Stimulated activated CD4-positive, alpha-beta T cell treated with anti-CD3 and anti-CD28 coated beads, TNF-alpha, amount 100 ng/mL, for 48 hours (primary cell): ENCODE data around the gene DNAJB14.

Source experiments
- DNase-seq, 3 donors: peaks; one replicate each; pipeline ENCODE4 v3.0.0-alpha.2; 2020; ENCODE audit warnings: low read depth in 3 of 3

The DNAJB14 gene

DNA sequence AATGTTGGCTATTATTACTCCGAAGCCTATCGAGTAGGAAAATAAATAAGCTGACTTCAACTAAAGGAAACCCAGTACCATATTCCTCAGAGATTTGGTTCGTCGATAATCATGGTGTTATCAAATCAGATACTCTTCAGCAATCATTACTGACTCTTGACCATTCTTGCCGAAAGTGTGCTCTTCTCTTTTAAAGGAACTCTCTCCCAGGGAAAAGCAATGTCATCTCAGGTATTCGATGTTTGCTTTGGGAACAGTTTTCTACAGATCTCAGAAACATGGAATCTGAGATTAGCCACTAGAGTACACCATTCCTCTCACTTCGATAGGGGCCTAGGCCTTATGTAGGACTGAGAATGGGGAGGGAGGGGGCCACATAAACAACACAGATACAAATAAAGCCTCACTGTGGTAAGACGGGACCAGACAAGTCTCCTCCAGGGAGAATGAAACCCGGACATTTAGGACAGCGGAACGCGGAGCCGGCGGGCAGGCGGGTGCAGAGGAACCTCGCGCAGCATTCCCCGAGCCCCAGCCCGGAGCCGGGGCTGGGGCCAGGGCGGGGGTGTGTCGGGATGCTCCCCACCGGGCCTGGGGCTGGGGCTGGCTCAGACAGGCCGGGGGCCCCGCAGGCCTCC, 581 bp downstream of the DNAJB14 start:
- DNase-seq, result peak in 1 of 3 donors; percentile 20

DNA sequence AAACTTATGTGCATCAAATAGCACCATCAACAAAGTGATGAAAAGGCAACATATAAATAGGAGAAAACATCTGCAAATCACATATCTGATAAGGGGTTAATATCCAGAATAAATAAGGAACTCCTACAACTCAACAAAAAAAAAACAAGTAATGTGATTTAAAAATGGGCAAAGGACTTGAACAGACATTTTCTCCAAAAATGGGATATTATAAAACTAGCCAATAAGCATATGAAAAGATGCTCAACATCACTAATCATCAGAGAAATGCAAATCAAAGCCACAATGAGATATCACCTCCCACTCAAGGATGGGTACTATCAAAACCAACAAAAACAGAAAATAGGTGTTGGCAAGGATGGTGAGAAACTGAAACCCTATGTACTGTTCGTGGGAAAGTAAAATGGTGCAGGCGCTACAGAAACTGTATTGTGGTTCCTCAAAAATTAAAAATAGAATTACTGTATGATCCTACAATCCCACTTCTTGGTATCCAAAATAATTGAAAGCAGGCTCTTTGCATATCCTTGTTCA, 2.4 kb downstream of the DNAJB14 start:
- no peak for DNase-seq

DNA sequence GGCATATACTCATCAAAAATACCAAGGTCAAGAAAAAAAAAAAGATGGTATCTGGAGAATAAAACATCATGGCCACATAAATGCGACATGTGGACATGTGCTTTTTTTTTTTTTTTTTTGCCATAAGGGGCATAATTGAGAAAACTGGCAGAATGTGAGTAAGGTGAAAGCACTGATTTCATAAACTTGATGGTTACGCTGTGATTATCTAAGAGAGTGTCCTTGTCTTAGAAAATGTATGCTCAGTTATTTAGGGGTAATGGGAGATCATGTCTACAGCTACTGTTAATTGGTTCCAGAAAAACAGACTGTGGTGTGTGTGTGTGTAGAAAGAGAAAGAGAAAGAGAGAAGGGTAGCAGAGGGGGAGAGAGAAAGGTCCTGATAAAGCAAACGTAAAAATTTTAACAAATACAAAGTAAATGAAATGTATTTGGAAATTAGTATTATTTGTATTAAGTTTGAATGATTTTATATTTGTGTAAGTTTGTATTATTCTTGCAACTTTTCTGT, 8.1 kb downstream of the DNAJB14 start:
- no peak for DNase-seq

DNA sequence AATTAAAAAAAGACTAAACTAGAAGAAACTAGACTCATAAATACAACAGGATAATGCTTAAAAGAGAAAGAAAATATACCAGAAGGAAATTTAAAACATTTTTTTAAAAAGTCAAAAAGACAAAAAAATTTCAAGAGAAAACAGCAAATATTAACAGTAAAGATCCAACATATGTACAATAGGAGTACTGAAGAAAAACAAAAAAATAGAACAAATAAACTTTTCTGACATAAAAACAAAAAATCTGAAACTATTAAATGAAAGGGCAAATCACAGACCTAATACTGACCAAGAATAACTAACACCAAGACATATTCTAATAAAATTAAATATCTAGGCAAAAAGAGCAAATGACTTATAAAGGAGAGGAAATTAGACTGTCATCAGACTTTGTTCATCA, 11.5 kb downstream of the DNAJB14 start:
- no peak for DNase-seq

DNA sequence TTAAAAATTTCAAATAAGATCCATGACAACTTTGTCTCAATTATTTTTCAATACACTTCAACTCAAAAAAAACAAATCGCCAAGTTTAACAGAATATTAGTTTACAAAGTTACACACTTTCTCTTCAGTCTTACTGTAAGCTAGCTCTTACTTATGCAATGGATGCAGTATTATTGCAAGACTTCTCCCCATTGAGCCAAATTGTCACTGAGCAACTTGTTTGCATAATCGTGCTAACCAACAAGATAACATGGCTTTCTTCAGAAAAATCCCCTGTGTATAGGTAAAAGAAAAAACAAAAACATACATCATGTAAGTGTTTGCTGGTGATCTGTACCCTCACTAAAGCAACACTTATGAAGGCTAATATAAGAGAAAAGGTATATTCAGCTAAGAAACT, 18.9 kb downstream of the DNAJB14 start:
- no peak for DNase-seq

DNA sequence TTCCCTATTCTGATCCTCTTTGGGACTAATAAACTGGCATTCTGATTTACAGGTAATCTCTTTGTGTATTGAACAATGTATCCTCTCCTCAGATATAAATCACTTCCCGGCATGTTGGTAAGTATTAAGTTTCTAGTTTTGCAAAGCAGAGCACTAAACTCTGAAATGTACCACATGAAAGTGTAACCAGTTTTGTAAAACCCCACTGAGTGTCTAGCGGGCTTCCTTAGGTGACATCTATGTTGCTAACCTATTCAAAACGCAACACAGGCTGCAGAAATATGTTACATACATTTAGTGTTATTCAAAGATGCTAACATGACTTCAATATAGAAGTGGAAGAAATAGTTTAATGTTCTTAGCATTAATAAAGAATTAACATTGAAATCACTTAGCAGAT, 25.2 kb downstream of the DNAJB14 start:
- no peak for DNase-seq

DNA sequence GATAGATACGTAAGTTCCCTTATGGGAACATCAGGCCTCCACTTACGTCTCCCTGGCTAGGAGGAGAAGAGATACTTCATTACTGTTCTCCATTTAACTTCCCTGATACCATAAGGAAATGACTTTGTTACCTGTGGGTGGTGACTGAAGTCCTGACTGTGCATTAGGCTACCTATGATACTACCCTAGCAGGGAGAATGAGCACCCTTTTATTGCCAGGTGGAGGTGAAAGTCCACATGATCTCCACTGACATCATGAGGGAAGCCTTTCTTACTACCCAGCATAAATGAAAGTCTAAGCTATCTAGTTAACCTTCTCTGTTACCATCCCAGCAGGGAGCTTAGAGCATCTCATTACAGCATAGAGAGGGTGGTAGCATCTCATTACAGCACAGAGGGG, 27.8 kb downstream of the DNAJB14 start:
- no peak for DNase-seq

DNA sequence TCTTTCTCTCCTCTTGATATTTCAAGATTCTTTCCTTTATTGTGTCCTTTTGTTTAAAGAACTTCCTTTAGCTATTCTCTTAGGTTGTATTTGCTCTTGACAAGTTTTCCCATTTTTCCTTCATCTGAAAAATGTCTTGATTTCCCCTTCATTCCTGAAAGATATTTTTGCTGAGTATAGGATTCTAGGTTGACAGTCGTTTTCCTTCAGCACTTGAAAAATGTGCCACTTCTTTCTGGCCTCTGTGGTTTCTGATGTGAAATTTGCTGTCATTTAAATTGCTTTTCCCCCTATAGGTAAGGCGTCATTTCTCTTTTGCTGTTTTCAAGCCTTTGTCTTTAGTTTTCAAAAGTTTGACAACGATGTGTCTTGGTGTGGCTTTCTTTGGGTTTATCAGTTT, 28.8 kb downstream of the DNAJB14 start:
- DNase-seq, result no peak

DNA sequence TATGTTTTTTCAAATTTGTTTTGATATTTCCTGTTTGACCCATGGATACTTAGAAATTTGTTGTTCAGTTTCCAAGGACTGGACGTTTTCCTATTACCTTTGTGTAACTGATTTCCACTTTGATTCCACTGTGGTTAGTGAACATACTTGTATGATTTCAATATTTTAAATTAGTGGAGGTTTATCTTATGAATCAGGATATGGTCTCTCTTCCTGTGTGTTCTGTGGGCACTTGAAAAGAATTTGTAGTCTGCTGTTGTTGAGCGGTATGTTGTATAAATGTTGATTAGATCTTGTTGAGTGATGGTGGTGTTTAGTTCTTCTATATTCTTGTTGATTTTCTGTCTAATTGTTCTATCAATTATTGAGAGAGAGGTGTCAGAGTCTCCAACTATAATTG, 31.0 kb downstream of the DNAJB14 start:
- DNase-seq, result no peak

DNA sequence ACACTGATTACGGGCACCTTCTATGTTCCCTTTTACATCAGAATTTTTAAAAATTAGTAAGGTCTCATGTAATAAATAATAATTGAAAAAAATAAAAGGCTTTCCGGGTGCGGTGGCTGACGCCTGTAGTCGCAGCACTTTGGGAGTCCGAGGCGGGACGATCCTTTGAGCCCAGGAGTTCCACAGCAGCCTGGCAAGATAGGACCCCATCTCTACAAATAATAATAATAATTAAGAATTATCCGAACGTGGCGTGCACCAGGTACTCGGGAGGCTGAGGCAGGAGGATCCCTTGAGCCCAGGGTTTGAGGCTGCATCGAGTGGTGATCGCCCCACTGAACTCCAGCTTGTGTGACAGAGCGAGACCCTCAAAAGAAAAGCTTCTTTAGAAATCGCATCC, 51.4 kb downstream of the DNAJB14 start:
- no peak for DNase-seq

DNA sequence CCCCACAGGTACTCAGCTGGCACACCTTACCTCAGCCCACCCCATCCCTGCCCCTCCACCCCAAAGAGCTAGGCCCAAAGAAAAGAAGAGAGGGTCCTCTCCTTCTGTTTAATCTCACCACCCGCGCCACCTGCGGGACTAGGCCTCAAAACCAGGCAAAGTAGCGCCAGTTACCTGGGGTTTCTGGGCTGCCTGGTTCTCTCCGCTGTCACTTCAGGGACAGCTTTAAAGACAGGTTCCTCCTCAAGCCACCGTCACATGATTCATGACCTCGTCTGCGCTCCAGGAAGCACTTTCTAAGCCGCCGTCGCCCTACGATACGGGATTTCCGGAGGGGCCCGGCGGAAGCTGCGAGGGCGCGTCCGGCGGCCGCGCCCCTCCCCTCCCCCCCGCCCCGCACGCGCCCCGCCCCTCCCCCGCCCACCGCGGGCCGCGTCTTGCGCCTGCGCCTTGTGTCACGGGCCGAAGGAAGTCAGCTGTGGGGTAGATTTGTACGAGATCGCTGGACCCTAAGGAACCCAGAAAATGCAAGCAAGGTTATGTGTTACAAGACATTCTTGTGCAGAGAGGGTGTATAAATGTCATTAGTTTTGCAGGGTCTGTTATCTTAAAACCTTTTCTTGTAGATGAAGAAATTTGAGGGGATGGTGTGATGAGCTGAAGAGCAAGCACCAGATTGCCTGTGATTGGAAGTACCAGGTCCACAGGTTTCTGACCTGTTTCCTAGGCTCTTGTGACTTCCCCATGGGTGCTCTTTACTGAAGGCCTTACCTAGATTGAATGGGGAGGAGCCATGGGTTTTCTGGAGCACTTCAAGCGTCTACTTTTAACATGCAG, 52.0 kb downstream of the DNAJB14 start, which contains the start of gene LAMTOR3:
TSS of gene LAMTOR3 (minus strand) at position 267 of the 837 bp plus-strand sequence. CDS start 464 bp downstream, outside the sequence.
- peak; percentile 73 to 83 (median 79) for DNase-seq

DNA sequence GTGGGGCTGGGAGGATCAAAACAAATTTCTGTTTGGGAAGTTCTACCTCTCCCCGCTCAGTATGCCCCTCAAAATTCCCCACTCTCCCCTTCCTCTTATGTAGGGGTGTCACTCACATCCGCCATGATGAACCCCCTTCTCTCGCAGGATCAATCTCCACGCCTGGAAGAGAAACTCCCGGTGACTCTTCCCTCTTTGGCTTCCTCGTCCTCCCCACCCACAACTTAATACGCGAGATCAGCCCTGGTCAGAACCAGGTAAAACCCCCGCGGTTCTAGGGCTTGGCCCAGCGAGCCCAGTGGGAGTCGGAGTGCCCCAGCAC, 52.6 kb downstream of the DNAJB14 start:
- no peak for DNase-seq

DNA sequence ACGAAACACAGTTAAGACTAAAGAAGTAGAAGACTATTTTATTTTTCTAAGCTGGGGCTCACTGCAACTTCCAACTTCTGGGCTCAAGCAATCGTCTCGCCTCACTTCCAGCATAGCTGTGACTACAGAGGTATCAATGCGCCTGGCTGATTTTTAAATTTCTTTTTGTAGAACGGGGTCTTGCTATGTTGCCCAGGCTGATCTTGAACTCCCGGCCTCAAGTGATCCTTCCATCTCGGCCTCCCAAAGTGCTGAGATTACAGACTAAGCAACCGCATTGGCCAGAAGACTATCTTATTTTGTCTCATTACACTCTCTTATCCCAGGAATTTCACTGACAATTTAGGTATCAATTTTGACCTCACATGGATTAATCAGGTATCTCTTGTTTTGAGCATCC, 53.4 kb downstream of the DNAJB14 start:
- DNase-seq, result no peak

DNA sequence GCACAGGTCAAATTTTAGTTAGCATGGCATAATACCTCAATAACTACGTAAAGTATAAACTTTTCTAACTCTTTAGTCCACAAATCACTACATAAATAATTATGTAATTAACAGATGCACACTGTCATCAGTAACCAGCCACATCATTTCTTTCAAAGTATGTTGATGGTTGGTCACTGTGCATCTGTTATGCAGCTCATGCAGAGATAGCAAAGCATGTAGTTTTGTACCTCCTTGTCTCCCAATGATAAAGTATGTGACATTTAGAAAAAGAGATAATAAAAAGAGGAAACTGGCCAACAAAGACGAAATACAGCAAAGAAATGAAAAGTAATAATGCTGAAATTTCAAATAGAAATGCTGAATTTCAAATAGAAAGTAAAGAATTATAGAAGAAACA, 55.1 kb downstream of the DNAJB14 start:
- no peak for DNase-seq

DNA sequence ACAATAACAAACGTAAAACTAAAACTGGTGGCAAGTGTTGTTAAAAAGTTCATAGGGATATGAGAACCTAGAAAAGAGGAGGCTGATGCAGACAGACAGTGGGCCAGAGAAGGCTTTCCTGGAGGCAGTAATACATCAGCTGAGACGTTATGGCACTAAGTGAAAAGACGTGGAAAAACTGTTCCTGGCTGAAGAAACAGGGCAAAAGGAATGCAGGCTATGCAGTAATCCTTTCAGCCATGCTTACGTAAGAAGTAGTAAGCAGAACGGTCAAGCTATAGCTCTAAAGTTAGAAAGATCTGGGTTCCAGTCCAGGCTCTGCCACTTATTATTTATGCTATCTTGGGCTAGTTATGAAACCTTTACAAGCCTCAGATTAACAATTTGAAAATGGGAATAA, 58.6 kb downstream of the DNAJB14 start:
- no peak for DNase-seq

DNA sequence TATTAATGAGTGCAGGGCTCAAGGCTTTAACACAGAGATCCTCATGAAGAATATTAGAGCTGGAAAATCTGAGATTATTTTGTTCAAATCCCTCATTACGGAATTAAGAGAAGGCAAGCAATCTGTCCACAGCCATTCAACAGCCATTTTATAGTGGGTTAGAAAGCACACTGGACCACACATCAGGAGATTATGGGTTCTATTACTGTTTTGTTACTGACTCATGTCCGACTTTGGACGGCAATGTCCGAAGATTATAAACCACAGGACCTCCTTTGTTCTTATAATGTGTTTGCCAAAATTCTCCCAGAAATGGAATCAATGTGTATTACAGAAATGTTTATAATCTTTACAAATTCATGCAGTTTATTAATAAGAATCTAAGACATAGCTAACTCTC, 60.3 kb downstream of the DNAJB14 start:
- DNase-seq, result no peak

DNA sequence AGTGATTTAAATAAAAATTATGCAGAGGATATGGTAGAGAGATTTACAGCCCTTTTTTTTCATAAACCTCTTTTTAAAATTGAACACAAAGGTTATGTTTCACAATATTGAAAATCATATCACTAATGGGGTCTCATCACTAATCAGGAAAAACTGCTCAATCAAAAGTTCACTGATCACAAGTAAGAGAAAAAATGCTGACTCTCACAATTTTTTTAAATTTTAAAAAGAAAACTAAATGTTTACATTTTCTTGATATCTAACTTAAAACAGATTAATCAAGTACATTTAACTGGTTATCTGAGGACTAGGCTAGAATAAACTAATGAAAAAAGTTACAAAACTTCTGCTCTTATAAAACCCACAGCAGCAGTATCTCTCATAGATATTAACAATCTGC, 60.7 kb downstream of the DNAJB14 start:
- DNase-seq, result no peak

DNA sequence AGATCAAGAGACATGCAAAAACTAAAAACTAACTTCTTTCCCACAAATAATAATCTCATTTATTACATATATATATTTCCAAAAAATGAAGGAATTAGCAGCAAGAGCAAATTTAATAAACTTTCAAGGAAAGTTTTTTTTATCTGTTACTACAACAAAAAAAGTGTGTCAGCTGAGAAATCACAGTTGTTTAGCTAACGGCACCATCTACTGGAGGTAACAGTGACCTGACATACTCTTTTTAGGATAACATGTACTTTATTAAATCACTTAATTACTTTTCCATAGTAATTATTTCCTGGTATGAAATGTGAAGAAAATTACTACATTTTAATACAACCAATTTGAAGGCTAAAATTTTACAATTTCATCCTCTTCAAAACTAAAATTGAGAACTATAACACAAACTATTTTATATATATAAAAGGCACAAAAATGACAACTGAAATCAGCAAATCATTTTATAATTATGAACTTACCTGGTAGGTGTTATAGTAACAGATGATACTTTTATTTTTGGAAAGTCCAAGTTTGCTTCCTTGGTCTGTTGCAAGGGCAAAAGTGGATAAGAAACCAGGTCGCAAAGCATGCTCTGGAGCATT, 61.3 kb downstream of the DNAJB14 start:
- DNase-seq, result no peak

DNA sequence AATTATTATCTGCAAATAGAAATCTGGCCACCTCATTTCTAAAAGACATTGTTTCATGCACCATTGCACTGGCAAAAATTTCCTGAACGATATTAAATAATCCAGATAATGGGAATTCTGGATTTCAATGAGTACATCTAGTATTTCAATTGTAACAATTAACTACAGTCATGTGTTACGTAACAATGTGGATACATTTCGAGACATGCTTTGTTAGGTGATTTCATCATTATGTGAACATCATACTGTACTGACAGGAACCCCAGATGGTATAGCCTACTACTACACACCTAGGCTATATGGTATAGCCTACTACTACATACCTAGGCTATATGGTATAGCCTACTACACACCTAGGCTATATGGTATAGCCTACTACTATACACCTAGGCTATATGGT, 67.0 kb downstream of the DNAJB14 start:
- no peak for DNase-seq

DNA sequence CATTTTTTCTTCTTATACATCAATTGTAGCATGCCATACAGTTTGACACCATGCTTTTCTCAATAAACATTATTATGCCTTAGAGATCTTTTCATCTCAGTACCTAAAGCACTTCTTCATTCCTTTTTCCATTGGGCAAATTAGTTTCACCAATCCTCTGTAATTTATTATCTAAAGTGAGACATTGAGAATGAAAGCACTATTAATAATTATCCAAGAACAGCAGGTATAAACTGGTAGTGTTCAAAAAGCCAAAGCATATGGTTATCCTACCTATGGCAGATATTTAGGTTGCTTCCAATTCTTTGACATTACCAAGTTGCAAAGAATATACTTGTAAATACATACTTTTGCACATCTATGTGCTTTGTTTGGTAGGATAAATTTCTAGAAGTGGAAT, 67.8 kb downstream of the DNAJB14 start:
- DNase-seq, result no peak

DNA sequence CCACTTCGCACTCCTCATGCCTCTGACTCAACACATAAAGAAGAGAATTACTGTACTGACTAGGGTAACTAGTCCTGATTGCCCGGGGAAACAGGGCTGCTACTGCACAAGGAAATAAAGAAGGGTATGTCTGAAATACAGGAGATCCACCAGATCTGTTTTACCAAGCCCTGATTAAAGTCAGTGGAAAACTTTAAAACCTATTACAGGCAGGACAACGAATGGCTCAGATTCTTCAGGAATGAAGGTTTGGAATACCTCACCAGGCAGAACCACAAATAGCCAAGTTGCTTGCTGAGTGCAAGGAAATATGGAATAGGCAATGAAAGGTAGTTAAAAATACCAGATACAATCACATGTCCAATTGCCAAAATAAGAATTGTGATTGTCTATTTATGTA, 69.5 kb downstream of the DNAJB14 start:
- DNase-seq, result no peak

DNA sequence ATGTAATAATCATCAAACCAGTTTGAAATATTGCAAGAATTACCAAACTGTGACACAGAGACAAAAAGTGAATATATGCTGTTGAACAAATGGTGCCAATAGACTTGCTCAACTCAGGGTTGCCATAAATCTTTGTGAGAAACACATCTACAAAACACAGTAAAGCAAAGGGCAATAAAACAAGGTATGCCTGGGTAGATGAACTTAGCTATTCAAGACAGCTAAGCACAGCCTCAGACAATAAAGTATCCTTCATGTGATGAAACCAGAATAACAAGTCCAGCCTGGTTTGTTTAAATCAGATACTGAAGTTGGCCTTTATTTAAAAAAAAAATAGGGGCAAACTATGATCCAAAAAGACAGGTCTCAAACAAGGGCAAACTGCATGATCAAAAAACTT, 71.3 kb downstream of the DNAJB14 start:
- DNase-seq, result no peak

DNA sequence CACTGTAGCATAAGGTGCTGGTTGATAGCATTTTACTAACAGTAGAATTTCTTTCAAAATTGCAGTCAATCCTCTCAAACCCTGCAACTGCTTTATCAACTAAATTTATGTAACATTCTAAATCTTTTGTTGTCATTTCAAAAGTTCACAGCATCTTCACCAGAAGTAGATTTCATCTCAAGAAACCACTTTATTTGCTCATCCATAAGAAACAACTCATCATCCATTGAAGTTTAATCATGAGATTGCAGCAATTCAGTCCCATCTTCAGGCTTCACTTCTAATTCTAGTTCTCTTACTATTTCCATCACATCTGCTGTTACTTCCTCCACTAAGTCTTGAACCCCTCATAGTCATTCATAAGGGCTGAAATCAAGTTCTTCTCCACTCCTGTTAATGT, 73.8 kb downstream of the DNAJB14 start:
- DNase-seq, result no peak
